SK-N-SH (cell line): ENCODE measurements around the gene PRKCA. TPM values are rescaled to one million over a fixed set of nuclear protein-coding genes. Genes with fewer than 3 reads are reported as not detected.

Source experiments
- CTCF ChIA-PET: fragments of 300-600, 350-600 bp; formaldehyde crosslinking; extraction: SDS; loops from one replicate; lab custom pipeline; 2021; lab: Yijun Ruan, JAX
- POLR2A ChIA-PET: fragments of 350-600 bp; sonication (Branson Sonifier 250); formaldehyde crosslinking; extraction: SDS; loops from one replicate; lab custom pipeline; 2020; ENCODE audit warnings: antibody characterized with exemption, inconsistent platforms; lab: Yijun Ruan, JAX
- DNase-seq: peaks from one replicate; pipeline ENCODE4 v3.0.0; 2012
- H2AFZ ChIP-seq: fragments of 200-600 bp; sonication (generic); 2 replicates; pipeline ENCODE4 v1.8.1; 2016; ENCODE audit warnings: antibody characterized with exemption, mild to moderate bottlenecking, low read depth
- H3F3A ChIP-seq: fragments of 200-600 bp; sonication (generic); replicated peaks from 2 replicates; pipeline ENCODE3; 2016; ENCODE audit warnings: antibody characterized with exemption, mild to moderate bottlenecking; ENCODE audit not compliant: insufficient read depth
- H3K27ac ChIP-seq, 2 experiments: fragments of 200-500 bp in 1 of 2; fragments of 200-600 bp in 1 of 2; sonication (Bioruptor generic) in 1 of 2; sonication (generic), shearing (Covaris generic) in 1 of 2; 2 replicates each; pipeline versions ENCODE4 v1.5.1 to v1.6.1; 2014 to 2016; ENCODE audit warnings: low read depth in 2 of 2, inconsistent platforms in 1 of 2, low read length in 1 of 2, mild to moderate bottlenecking in 1 of 2, mixed read lengths in 1 of 2
- H3K27me3 ChIP-seq: fragments of 200-600 bp; sonication (generic), shearing (Covaris generic); 2 replicates; pipeline ENCODE4 v1.6.1; 2016; ENCODE audit warnings: mixed run types; ENCODE audit not compliant: insufficient read depth
- H3K36me3 ChIP-seq, 2 experiments: fragments of 200-500 bp in 1 of 2; fragments of 200-600 bp in 1 of 2; sonication (Bioruptor generic) in 1 of 2; sonication (generic) in 1 of 2; replicated peaks in 1 of 2; 2 replicates each; pipeline versions ENCODE3 to v1.5.1; 2014 to 2016; ENCODE audit warnings: low read length in 1 of 2, mild to moderate bottlenecking in 1 of 2; ENCODE audit not compliant: insufficient read depth in 2 of 2, control insufficient read depth in 1 of 2
- H3K4me1 ChIP-seq, 2 experiments: fragments of 200-500 bp in 1 of 2; fragments of 200-600 bp in 1 of 2; sonication (Bioruptor generic) in 1 of 2; sonication (generic), shearing (Covaris generic) in 1 of 2; 2 replicates each; pipeline versions ENCODE4 v1.5.1 to v1.6.1; 2014 to 2016; ENCODE audit warnings: low read depth in 1 of 2, low read length in 1 of 2, mixed run types in 1 of 2; ENCODE audit not compliant: insufficient read depth in 2 of 2, control insufficient read depth in 1 of 2
- H3K4me2 ChIP-seq: fragments of 200-600 bp; sonication (generic), shearing (Covaris generic); 2 replicates; pipeline ENCODE4 v1.6.1; 2017; ENCODE audit warnings: mixed run types
- H3K4me3 ChIP-seq, 2 experiments: fragments of 200-500 bp in 1 of 2; fragments of 200-600 bp in 1 of 2; sonication (Bioruptor generic) in 1 of 2; sonication (generic), shearing (Covaris generic) in 1 of 2; 2 replicates each; pipeline versions ENCODE4 v1.5.1 to v1.8.1; 2014 to 2016; ENCODE audit warnings: low read depth in 2 of 2, inconsistent platforms in 1 of 2, low read length in 1 of 2, mild to moderate bottlenecking in 1 of 2, mixed read lengths in 1 of 2, moderate library complexity in 1 of 2
- H3K79me2 ChIP-seq: fragments of 200-600 bp; sonication (generic); 2 replicates; pipeline ENCODE4 v1.8.1; 2017; ENCODE audit warnings: mild to moderate bottlenecking; ENCODE audit not compliant: insufficient read depth
- H3K9ac ChIP-seq: fragments of 200-600 bp; sonication (generic); 2 replicates; pipeline ENCODE4 v1.6.1; 2017; ENCODE audit warnings: mixed run types
- H3K9me2 ChIP-seq: fragments of 200-600 bp; sonication (generic); 2 replicates; pipeline ENCODE4 v1.6.1; 2017; ENCODE audit warnings: mixed run types
- H3K9me3 ChIP-seq: fragments of 200-600 bp; sonication (generic); 2 replicates; pipeline ENCODE4 v1.6.1; 2017; ENCODE audit warnings: mixed run types, mild to moderate bottlenecking, moderate library complexity
- H4K20me1 ChIP-seq: fragments of 200-600 bp; sonication (generic); 2 replicates; pipeline ENCODE4 v1.6.1; 2017; ENCODE audit warnings: mild to moderate bottlenecking, mixed run types; ENCODE audit not compliant: insufficient read depth
- CHD2 ChIP-seq: fragments of 150-350 bp; IDR thresholded peaks from 2 replicates; pipeline ENCODE4 v1.6.1; 2018; ENCODE audit warnings: low read length; ENCODE audit not compliant: partially characterized antibody
- ELF1 ChIP-seq: IDR thresholded peaks from 2 replicates; pipeline ENCODE4 v1.4.0; 2012
- EP300 ChIP-seq, 2 experiments: IDR thresholded peaks; 2 replicates each; pipeline versions ENCODE4 v1.4.0 to v1.6.1; 2012; ENCODE audit warnings: borderline replicate concordance in 1 of 2, low read depth in 1 of 2, low read length in 1 of 2
- EZH2phosphoT487 ChIP-seq: fragments of 200-600 bp; sonication (generic); IDR thresholded peaks from 2 replicates; pipeline ENCODE4 v1.6.1; 2017; ENCODE audit warnings: low read depth, mixed run types, mild to moderate bottlenecking, antibody characterized with exemption, moderate library complexity, borderline replicate concordance
- FOXJ3 ChIP-seq: sonication (generic); formaldehyde crosslinking; IDR thresholded peaks from 2 replicates; pipeline ENCODE4 v1.5.1; 2020; ENCODE audit warnings: mild to moderate bottlenecking, missing genetic modification reagents
- FOXM1 ChIP-seq: IDR thresholded peaks from 2 replicates; pipeline ENCODE4 v1.4.0; 2012; ENCODE audit warnings: low read depth, mild to moderate bottlenecking
- GATA2 ChIP-seq: sonication (generic); formaldehyde crosslinking; IDR thresholded peaks from 2 replicates; pipeline ENCODE4 v1.5.0; 2020; ENCODE audit warnings: mild to moderate bottlenecking, missing genetic modification reagents
- IRF3 ChIP-seq: fragments of 150-350 bp; IDR thresholded peaks from 2 replicates; pipeline ENCODE4 v1.6.1; 2016; ENCODE audit warnings: mild to moderate bottlenecking, low read depth, low read length
- MAX ChIP-seq: IDR thresholded peaks from 2 replicates; pipeline ENCODE4 v1.4.0; 2012; ENCODE audit warnings: low read depth
- MEF2A ChIP-seq: IDR thresholded peaks from 2 replicates; pipeline ENCODE4 v1.4.0; 2012; ENCODE audit warnings: low read depth, borderline replicate concordance
- MXI1 ChIP-seq: IDR thresholded peaks from 2 replicates; pipeline ENCODE4 v1.6.1; 2012; ENCODE audit warnings: mild to moderate bottlenecking, low read depth, low read length, improper control_type of control experiment
- NRF1 ChIP-seq: IDR thresholded peaks from 2 replicates; pipeline ENCODE4 v1.6.1; 2012; ENCODE audit warnings: low read depth, mild to moderate bottlenecking, low read length
- POLR2AphosphoS5 ChIP-seq: IDR thresholded peaks from 2 replicates; pipeline ENCODE4 v1.6.1; 2012; ENCODE audit warnings: low read depth, low read length
- RCOR1 ChIP-seq: fragments of 150-350 bp; IDR thresholded peaks from 2 replicates; pipeline ENCODE4 v1.6.1; 2017; ENCODE audit warnings: antibody characterized with exemption, low read length
- REST ChIP-seq: IDR thresholded peaks from 2 replicates; pipeline ENCODE4 v1.6.1; 2012; ENCODE audit warnings: mild to moderate bottlenecking, low read depth, low read length, moderate library complexity
- RFX5 ChIP-seq: IDR thresholded peaks from 2 replicates; pipeline ENCODE4 v1.6.1; 2012; ENCODE audit warnings: mild to moderate bottlenecking, improper control_type of control experiment, low read length
- RXRA ChIP-seq: IDR thresholded peaks from 2 replicates; pipeline ENCODE4 v1.4.0; 2012; ENCODE audit warnings: low read depth, mild to moderate bottlenecking, borderline replicate concordance
- USF1 ChIP-seq: IDR thresholded peaks from 2 replicates; pipeline ENCODE4 v1.4.0; 2012; ENCODE audit warnings: low read depth, borderline replicate concordance
- YY1 ChIP-seq: IDR thresholded peaks from 2 replicates; pipeline ENCODE4 v1.4.0; 2012; ENCODE audit warnings: low read depth, mild to moderate bottlenecking
- ZBTB33 ChIP-seq: IDR thresholded peaks from 2 replicates; pipeline ENCODE4 v1.4.0; 2012; ENCODE audit warnings: low read depth, borderline replicate concordance
- WGBS: methylation state at CpG from one replicate; pipeline ENCODE4 v1.1.6; 2017; ENCODE audit warnings: low lambda C conversion rate; 5-methylcytosine and 5-hydroxymethylcytosine counted together
- polyA plus RNA-seq, 3 experiments: library from polyadenylated mRNA; depleted of rRNA; stranded (reverse); fragments of >200 nt; gene quantifications; 2 replicates each; pipeline ENCODE4 v1.2.3, GENCODE V29; 2012

The PRKCA gene
- polyA plus RNA-seq, 1 of the 3 experiments (the other 2 are of a cell fraction): 108 TPM

- peaks cover 50% of the 10 kb centered on the region for H4K20me1 ChIP-seq
- WGBS: 89% methylated on average over 4 of the region's 4 CpGs
- ChIA-PET POLR2A (no interaction called here), CTCF (interaction anchor here (0.7 kb wide), 2 partner anchors 9 to 351 kb away, joined by 3 read pairs; no protein-coding TSS in a partner anchor)
- H3K36me3 ChIP-seq: peaks cover 12 to 14% of the 10 kb centered on the region in 2 experiments
- TF ChIP-seq NRF1: no peak
- no peak for TF ChIP-seq IRF3
- no peak for TF ChIP-seq MEF2A
- no peak for TF ChIP-seq GATA2
- no peak for TF ChIP-seq REST
- TF ChIP-seq FOXJ3 (CRISPR knock-in tag): no peak
- no peak for TF ChIP-seq RXRA
- TF ChIP-seq POLR2AphosphoS5: no peak
- TF ChIP-seq EP300 (IDR thresholded peaks at IDR 0.05; ENCODE audit: borderline replicate concordance in 1 of 2, low read depth in 1 of 2, low read length in 1 of 2): no peak
- no peak for TF ChIP-seq CHD2
- TF ChIP-seq MAX: no peak
- no peak for TF ChIP-seq RFX5
- TF ChIP-seq MXI1: no peak
- TF ChIP-seq USF1: no peak
- TF ChIP-seq ZBTB33: no peak
- no peak for TF ChIP-seq ELF1
- no peak for TF ChIP-seq FOXM1
- TF ChIP-seq EZH2phosphoT487: no peak
- TF ChIP-seq YY1: no peak
- no peak for TF ChIP-seq RCOR1
- H3K4me2 ChIP-seq: no peak overlapping the region
- H3K27me3 ChIP-seq: no peaks in the 10 kb centered on the region
- H3K4me1 ChIP-seq: peaks cover 5 to 15% of the 10 kb centered on the region in 2 experiments; a peak in 3 of 4 replicates
- no peak overlapping the region for H2AFZ ChIP-seq
- H3K79me2 ChIP-seq: peaks cover 82% of the 10 kb centered on the region
- no peaks in the 10 kb centered on the region for H3K9me2 ChIP-seq
- no peak overlapping the region for H3K4me3 ChIP-seq
- no peak overlapping the region for H3K27ac ChIP-seq
- peaks cover 20% of the 10 kb centered on the region for H3F3A ChIP-seq
- H3K9ac ChIP-seq: no peak overlapping the region
- no peaks in the 10 kb centered on the region for H3K9me3 ChIP-seq
- no peak for DNase-seq
Observed at GRCh38 chr17:66605541-66605940, 303.1 kb downstream of the PRKCA start.
